HG03439 (cell line): ENCODE results near the gene PHOSPHO2.

ENCODE experiments used
- ATAC-seq: cut with Tn5 transposase; IDR thresholded peaks from one replicate; pipeline ENCODE4 v1.9.1; 2021; ENCODE audit warnings: mild to moderate bottlenecking, moderate library complexity; ENCODE audit not compliant: unreplicated experiment

PHOSPHO2 gene

DNA sequence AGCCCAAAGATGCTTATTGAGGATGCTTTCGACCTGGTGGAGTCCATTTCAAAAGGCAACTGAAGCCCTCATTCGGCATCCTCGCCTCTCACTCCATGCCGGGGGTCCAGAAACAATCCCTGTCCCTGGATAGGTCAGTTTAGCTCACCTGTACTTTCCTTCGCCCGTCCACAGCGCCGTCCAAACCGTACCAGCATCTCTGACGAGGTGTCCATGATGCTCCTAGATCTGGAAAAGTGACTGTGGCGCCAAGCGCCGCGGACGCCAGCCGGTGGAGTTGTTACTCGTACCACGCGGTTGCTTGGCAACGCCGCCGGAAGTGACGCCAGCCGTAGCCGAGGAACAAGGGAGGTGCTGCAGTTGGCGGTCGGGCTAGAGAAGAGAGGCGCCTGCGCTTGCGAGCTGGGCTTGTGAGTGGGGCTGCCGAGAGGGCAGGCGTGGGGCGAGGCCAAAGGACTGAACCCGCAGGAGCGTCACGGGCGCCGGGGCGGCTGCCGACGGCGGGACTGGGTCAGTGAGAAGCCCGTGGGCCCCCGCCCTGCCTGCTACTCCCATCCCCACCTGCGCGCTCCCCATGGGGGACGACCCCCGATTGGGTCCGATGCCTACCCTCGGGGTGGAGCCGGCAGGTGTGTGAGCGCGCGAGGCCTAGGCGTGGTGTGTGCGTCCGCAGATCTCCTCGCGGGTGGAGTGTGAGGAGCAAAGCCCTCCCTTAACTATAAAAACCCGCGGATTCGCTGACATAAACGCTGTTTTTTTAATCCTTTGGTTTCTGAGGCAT is at the start of gene PHOSPHO2, which contains the start of gene CFAP210:
TSS of gene PHOSPHO2 (plus strand) at position 357 of the 781 bp plus-strand sequence. CDS start 6,503 bp downstream, outside the sequence.
TSS of gene CFAP210 (minus strand) at position 293 of the 781 bp plus-strand sequence. CDS start at position 215, 78 bp downstream.
- peak; percentile 100 for ATAC-seq

DNA sequence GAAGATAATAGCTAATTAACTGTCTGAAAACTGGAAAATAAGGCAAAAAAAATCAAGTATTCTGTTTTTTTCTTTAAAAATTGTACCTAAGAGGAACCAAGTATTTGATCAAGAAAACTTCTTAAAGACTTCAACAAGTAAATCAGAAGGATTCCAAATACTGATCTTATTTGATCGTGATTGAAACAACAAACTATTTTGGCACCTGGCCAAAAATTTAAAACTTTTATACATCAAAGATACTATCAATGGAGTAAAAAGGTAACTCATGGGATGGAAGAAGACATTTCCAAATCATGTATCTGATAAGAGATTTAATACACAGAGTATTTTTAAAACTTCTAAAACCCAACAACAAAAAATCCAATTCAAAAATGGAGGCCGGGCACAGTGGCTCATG is 46.8 kb upstream of the PHOSPHO2 start:
- ATAC-seq = no peak

GRCh38 chr2:169649278-169649677 is 45.0 kb upstream of the PHOSPHO2 start:
- ATAC-seq = no peak

- ATAC-seq = no peak
These were observed 40.6 kb upstream of the PHOSPHO2 start for GRCh38 chr2:169653636-169654035.

- no peak for ATAC-seq
These were observed 38.1 kb upstream of the PHOSPHO2 start for GRCh38 chr2:169656164-169656563.

DNA sequence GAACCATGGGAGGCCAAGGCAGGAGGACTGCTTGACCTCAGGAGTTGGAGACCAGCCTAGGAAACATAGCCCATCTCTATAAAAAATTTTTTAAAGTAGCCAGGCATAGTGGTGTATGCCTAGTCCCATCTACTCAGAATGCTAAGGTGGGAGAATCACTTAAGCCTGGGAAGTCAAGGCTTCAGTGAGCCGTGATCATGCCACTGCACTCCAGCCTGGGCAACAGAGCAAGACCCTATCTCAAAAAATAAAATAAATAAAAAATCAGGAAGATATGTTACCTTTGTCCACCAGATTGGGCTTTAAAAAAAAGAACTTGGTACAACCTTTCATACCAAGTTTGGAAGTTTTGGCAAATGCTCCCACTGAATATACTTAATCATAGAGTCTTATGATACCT is 35.4 kb upstream of the PHOSPHO2 start:
- no peak for ATAC-seq

DNA sequence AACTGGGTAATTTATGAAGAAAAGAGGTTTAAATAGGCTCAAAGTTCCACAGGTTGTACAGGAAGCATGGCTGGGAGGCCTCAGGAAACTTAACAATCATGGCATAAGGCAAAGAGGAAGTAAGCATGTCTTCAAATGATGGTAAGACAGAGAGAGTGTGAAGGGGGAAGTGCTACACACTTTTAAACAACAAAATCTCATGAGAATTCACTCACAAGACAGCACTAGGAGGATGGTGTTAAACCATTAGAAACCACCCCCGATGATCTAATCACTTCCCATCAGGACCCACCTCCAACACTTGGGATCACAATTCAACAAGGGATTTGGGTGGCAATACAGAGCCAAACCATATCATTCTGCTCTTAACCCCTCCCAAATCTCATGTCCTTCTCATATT is 34.9 kb upstream of the PHOSPHO2 start:
- no peak for ATAC-seq

- no peak for ATAC-seq
These were observed 33.0 kb upstream of the PHOSPHO2 start for GRCh38 chr2:169661265-169661664.

- no peak for ATAC-seq
These were observed 31.5 kb upstream of the PHOSPHO2 start for GRCh38 chr2:169662744-169663143.

DNA sequence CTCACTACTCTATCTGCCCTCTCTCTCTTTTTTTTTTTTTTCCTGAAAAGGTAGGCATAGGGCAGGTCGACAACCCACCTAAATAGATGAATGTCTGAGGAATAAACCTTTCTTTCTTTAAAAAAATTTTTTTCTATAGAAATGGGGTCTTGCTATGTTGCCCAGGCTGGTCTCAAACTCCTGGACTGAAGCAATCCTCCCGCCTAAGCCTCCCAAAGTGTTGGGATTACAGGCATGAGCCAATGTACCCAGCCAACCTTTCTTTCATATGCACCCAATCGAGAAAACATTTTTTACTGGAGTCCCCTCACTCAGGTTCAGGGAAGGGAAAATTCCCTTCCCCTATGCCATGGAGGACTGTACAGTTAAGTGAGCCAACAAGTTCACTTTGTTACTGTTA is 31.0 kb upstream of the PHOSPHO2 start:
- ATAC-seq = no peak

DNA sequence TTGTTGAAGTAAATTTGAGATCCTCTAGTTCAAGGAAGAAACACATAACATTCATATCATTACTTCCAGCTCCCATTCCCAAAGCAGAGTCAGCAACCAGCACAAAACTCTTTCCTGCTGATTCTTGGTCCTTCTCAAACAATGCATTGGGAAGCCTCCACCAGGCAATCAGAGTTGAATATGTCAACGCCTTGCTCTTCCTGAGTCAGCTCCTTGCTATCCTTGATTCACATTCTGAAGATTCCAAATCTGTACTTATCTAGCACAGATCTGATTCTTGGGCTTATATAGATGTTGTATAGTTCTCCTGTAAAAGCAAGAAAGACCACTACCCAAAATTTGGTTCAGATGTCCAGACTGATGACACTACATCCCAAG is 29.7 kb upstream of the PHOSPHO2 start:
- ATAC-seq = no peak

DNA sequence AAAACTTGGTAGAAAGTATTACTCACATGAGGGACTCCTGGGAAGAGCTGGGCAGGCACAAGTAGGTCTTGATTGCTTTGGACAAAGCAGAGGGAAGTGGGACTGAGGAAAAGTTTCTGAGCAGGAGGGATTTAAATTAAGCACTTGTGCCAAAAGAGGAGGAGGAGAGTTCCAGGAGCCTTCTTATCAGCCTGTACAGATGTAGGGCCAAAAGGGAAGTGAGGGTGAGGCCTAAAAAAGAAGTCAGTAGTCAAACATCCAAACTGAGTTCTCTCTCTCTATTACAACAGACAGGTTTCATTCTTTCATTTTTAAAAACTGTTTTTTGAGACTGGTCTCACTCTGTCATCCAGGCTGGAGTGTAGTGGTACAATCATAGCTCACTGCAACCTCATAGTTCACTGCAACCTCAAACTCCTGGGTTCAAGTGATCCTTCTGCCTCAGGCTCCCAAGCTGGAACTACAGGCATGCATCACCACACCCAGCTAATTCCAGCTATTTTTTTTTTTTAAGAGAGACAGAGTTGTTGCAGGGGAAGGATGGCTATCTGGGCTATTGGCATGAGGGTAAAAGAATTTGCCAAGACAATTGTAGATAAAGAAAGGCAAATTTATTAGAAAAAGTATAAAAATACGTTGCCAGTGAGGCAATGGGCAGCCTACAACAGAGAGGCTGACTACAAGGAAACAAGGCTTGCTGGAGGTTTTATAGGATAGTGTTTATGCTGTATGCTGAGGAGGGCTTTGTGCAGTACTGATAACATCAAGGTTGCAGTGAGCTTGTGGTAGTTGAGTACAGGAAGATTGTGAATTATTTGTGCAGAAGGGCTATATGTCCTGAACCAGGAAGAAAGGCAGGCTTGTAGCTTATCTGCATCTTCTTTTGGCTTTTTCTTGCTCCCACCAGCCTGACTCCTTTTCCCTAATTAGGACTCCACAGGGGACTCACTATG is 29.0 kb upstream of the PHOSPHO2 start:
- no peak for ATAC-seq

GRCh38 chr2:169667583-169667982 is 26.7 kb upstream of the PHOSPHO2 start:
- no peak for ATAC-seq

DNA sequence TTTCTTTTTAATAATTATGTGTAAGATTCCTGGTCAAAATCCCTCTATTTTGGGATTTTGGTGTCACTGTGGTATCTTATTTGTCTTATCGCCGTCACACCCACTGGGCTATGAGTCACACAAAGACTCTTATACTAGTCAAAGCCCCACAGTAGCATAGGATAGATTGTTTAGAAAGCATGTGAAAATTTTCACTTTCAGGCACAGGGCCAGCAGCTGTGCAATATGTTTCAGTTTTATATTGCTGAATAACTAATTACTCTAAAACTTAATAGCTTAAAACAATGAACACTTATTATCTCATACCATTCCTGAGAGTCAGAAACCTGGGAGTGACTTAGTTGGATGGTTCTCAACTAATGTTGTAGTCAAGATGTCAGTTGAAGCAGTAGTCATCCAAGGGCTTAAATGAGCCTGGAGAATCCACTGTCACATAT is 24.0 kb upstream of the PHOSPHO2 start:
- no peak for ATAC-seq

DNA sequence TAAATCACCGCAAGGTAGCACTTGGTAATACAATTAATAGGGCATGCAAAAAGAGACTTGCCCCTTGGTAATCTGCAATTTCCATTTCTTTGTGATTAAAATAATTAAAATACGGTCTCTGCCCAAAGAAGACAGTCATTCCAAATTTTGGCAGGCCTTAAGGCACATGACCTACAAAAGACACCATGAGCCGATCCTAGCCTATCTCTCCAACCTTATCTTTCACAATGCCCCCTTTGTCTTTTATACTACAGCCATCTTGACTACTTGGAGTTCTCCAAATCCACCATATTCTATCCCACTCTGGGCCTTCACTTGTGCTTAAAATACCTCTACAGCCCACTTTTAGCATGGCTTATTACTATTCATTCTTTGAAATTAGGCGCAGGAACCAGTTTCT is 23.3 kb upstream of the PHOSPHO2 start:
- no peak for ATAC-seq

DNA sequence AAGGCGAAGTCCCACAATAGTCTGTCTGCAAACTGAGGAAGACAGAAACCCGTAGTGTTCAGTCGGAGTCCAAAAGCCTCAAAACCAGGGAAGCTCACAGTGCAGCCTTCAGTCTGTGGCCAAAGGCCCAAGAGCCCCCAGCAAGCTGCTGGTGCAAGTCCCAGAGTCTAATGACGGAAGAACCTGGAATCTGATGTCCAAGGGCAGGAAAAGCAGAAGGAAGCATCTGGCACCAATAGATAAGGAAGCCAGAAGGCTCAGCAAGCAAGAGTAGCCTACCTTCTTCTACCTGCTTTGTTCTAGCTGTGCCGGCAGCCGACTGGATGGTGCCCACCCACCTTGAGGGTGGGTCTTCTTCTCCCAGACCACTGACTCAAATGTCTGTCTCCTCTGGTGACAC is 21.9 kb upstream of the PHOSPHO2 start:
- ATAC-seq = no peak

- no peak for ATAC-seq
These were observed 21.2 kb upstream of the PHOSPHO2 start for GRCh38 chr2:169673106-169673505.

GRCh38 chr2:169673921-169674320 is 20.3 kb upstream of the PHOSPHO2 start:
- no peak for ATAC-seq

DNA sequence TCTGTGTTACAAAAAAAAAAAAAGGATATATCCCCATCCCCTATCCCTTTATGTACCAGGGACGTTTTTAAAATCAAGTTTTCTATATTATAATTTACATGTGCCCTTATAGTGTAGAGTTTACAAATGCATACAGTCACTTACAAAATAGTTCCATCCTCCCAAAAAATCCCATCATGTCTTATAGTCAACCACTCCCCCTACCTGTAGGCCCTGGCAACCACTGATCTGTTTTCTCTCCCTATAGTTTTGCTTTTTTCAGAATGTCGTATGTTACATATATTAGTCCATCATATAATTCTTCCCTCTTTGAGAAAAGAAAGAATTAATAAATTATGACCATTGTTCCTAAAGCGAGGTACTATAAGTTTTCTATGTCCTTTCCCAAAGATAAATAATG is 17.9 kb upstream of the PHOSPHO2 start:
- ATAC-seq = no peak

DNA sequence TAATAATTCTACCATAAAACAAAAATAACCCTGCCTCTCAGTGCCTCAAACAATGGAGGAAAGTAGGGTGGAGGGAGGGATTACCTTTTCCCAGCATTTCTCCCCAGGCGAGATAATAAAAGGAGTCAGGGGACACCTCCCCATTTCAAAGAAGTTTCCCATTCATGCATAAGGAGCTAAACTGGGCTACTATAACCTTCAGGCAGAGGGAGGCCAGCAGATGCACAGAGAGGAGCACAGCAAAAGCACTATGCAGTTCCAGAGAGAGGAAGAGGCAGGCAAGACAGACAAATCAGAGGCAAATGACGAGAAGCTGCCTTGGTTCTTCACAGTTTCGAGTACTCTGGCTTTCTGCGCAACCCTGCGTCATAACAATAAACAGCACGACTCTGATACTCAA is 17.4 kb upstream of the PHOSPHO2 start:
- ATAC-seq = no peak

DNA sequence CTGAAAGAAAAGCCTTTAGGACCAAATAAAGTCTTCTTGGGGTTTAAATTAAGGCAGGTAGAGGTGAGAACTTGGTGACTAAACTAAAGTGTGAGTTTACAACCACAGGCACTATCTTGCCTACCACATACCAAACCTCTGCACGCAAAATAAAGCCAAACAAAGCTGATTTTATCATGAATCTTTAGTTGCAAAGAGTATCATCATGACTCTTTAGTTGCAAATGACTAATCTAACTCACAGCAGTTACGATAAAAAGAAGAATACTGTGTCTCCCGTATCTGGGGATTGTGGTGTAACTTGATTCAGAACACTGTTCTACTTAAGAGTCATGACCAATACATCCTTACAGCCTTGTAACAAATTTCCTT is 11.2 kb upstream of the PHOSPHO2 start:
- ATAC-seq = no peak
